Breast epithelium (tissue), 3 donors: ENCODE data around the gene MRTFB.

Experiments
- POLR2A ChIP-seq: fragments of 450-650 bp; IDR thresholded peaks from one replicate; pipeline ENCODE4 v1.6.1; 2016; ENCODE audit warnings: antibody characterized with exemption, mild to moderate bottlenecking, moderate library complexity
- TF ChIP-seq, protein P1 (sequence below), 3 donors: fragments of 450-650 bp; IDR thresholded peaks; one replicate each; pipeline ENCODE4 v1.5.1; 2016 to 2017; ENCODE audit warnings: antibody characterized with exemption in 3 of 3, mild to moderate bottlenecking in 3 of 3, moderate library complexity in 3 of 3

DNA sequence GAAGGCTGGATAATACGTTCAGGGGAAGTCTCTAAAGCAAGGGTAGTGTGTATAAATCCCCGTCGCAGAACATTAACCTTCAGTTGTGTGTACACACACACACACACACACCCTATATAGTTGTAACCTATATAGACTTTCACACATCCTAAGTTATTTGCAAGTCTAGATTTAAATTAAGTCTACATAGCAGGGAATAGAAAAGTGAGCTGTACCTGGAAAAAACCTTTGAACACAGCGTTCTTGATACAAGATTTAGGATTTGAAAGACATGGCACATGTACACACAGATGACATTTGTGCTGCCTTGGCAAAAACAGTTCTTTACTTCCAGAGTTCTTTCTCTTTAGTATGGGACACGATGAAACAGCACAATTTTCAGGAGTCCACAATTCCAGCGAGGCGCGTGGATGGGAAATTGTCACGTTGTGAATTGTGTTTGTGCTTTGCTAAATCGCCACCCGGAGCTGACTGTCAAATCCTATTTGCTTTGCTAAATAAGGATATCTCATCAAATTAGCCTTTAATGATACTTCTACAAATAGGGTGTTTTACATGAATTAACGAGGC is 233.9 kb downstream of the MRTFB start:
- TF ChIP-seq, protein P1, sequence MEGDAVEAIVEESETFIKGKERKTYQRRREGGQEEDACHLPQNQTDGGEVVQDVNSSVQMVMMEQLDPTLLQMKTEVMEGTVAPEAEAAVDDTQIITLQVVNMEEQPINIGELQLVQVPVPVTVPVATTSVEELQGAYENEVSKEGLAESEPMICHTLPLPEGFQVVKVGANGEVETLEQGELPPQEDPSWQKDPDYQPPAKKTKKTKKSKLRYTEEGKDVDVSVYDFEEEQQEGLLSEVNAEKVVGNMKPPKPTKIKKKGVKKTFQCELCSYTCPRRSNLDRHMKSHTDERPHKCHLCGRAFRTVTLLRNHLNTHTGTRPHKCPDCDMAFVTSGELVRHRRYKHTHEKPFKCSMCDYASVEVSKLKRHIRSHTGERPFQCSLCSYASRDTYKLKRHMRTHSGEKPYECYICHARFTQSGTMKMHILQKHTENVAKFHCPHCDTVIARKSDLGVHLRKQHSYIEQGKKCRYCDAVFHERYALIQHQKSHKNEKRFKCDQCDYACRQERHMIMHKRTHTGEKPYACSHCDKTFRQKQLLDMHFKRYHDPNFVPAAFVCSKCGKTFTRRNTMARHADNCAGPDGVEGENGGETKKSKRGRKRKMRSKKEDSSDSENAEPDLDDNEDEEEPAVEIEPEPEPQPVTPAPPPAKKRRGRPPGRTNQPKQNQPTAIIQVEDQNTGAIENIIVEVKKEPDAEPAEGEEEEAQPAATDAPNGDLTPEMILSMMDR (IDR thresholded peaks at IDR 0.05) = no peak
- TF ChIP-seq POLR2A = no peak
